Measurements from ENCODE around the gene C11orf24.
"Not testable (repeated sequence)": the region's sequence is repeated elsewhere in the genome, so short reads cannot be mapped to it uniquely, and the experiment has no call there.

C11orf24 gene

GRCh38 chr11:68269414-68270081 lies 2.2 kb downstream of the C11orf24 start:
- peak; percentile 54 for DNase-seq

GRCh38 chr11:68267881-68268240 lies 3.9 kb downstream of the C11orf24 start:
- no peak for DNase-seq

- DNase-seq, result no peak
Measured at GRCh38 chr11:68266936-68267880, 4.6 kb downstream of the C11orf24 start.

GRCh38 chr11:68266121-68266891 lies 5.5 kb downstream of the C11orf24 start:
- no peak for DNase-seq

- DNase-seq, result no peak
Measured at GRCh38 chr11:68264741-68265540, 6.8 kb downstream of the C11orf24 start.

- no peak for DNase-seq
Measured at GRCh38 chr11:68264244-68264643, 7.5 kb downstream of the C11orf24 start.

GRCh38 chr11:68263444-68264035 lies 8.2 kb downstream of the C11orf24 start:
- no peak for DNase-seq

GRCh38 chr11:68262544-68262827 lies 9.3 kb downstream of the C11orf24 start:
- no peak for DNase-seq

- no peak for DNase-seq
Measured at GRCh38 chr11:68261749-68262543, 9.8 kb downstream of the C11orf24 start.

- no peak for DNase-seq
Measured at GRCh38 chr11:68261006-68261405, 10.8 kb downstream of the C11orf24 start.

GRCh38 chr11:68260484-68260883 lies 11.3 kb downstream of the C11orf24 start:
- no peak for DNase-seq

- DNase-seq, result no peak
Measured at GRCh38 chr11:68259122-68259959, 12.4 kb downstream of the C11orf24 start.

- no peak for DNase-seq
Measured at GRCh38 chr11:68258363-68258765, 13.4 kb downstream of the C11orf24 start.

GRCh38 chr11:68257477-68258362 lies 14.1 kb downstream of the C11orf24 start:
- DNase-seq, result peak; percentile 86

GRCh38 chr11:68256331-68256741 lies 15.4 kb downstream of the C11orf24 start:
- DNase-seq, result peak; percentile 78

GRCh38 chr11:68255526-68255925 lies 16.2 kb downstream of the C11orf24 start:
- peak; percentile 15 for DNase-seq

- no peak for DNase-seq
Measured at GRCh38 chr11:68254421-68254820, 17.4 kb downstream of the C11orf24 start.

GRCh38 chr11:68251765-68252164 lies 20.0 kb downstream of the C11orf24 start:
- DNase-seq, result no peak

- not testable (repeated sequence) for DNase-seq
Measured at GRCh38 chr11:68244912-68245311, 26.9 kb downstream of the C11orf24 start.

Measured in fibroblast of skin of right quadriceps (primary cell).